GM20431 (cell line): ENCODE results near the gene TYRO3.

Source experiments
- in situ Hi-C: fragments of 300-500 bp; cut with MseI, MboI; formaldehyde crosslinking; loops from one replicate; pipeline ENCODE4 v1.15.0; 2020; ENCODE audit warnings: low sequenced_read_pairs; ENCODE audit not compliant: unreplicated experiment

TYRO3 gene

DNA sequence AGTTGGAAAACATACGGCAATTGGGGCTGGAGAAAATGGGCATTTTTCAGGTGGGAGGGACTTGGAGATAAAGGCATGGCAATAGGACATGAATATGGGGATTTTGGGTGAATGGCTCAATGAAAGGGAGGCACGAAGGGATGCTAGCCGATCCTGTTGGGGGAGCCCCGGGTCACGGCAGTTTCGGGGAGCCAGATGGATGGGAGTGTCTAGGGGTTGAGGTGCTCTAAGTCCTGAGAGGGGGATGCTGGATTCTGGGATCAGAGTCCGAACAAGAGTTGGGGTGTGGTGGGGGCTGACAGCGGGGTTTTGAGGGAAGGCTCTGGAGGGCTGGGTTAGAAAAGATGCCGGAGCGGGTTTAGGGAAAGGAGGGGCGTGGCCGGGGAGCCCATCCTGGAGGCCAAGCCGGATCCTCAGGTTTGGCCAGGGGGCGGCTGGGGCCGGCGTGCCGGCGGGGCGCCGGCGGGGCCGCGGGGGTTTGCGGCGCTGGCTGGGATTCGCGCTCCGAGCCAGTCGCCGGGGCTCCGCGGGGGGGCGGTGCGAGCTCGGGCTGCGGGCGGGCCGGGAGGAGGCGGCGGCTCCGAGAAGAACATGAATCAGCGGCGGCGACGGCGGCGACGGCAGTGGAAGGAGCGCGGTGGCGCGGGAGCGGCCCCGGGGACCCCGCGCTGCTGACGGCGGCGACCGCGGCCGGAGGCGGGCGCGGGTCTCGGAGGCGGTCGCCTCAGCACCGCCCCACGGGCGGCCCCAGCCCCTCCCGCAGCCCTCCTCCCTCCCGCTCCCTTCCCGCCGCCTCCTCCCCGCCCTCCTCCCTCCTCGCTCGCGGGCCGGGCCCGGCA lies at the start of gene TYRO3:
Gene TYRO3 (plus strand): TSS at position 813 of the 839 bp plus-strand sequence. CDS start 46 bp downstream, outside the sequence.
- in situ Hi-C loops: no loop called here

DNA sequence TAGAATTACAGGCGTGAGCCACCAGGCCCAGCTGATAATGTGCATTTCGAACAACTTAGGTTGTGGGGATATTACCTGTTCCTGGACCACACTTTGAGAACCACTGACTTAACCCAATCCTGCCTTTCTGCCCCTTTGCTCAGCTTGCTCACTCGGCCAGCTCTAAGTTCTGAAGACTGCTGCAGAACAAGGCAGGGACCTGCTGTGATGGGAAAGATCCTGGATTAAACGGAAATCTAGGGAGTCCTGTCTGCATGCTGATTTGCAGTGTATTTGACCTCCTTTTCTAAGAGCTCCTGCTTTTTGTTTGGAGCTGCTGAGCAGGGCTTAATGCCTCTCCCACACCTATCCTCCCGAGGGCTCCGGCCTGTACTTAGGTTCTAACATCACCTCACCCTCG lies 48.3 kb upstream of the TYRO3 start:
- in situ Hi-C loops: no loop called here

DNA sequence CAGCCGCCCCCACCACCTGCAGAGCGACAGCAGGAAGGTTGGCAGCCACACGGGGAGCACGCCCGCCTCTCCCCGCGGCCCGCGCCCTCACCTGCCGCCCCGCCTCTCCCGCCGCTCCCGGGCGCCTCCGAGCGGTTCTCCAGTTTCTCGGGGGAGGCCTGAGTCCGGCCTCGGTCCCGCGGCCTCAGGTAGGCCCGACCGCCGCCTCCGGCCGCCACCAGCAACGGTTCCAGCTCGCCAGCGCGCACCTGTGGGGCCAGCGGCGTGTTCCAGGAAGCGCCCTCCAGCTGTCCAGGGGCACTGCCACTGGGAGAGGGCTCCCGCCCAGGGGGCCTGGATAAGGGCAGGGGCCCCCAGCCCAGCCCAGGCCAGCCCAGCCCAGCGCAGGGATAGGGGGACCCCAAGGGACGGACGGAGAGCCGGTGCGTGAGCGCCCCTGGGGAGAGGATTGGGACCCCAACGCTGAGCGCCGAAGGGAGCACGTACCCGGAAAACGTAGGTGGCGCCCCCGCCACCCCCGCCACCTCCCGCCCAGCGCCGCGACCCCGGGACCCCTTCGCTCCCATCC lies 47.6 kb upstream of the TYRO3 start:
- in situ Hi-C loops: no loop called here

DNA sequence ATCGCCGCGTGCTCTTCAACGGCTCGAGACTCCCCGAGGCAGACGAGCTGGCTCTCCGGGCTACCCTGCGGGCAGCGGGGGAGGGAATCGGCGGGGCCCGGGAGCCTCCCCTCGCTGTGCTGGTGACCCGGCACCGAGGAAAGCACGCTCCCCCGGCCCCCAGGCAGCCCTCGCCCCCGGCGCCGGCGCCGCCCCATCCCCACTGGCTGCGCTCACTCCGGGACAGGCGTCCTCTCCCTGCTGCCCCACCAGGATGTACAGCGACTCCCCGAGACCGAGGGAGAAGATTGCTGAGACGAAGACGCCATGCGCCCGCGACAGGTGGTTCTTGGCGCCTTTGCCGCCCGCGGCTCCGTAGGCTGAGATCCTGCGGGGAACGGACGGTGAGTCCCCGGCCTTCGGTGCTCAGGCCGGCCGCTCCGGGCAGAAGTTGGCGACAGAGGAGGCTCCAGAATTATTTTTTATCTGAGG lies 47.1 kb upstream of the TYRO3 start:
- in situ Hi-C loops: no loop called here

DNA sequence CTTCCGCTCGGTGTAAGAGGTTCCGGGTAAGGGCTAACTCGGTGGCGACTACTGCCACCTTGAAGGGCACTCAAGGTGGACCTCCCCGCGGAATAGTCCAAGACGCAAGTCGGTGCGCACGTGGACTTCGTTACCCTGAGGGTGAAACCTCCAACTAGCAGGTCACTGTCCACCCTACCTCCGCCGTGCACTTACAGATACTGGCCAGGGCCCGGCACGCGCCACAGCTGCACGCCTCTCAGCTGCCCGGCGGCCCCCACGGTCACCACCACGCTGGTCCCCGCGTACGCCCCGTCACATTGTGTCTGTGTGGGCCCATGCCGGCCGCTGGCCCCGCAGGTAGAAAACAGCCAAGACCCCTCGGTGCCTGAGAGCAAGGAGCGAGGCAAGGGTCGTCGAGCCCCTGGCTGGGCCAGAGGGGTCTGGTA lies 46.5 kb upstream of the TYRO3 start:
- in situ Hi-C loops: no loop called here

DNA sequence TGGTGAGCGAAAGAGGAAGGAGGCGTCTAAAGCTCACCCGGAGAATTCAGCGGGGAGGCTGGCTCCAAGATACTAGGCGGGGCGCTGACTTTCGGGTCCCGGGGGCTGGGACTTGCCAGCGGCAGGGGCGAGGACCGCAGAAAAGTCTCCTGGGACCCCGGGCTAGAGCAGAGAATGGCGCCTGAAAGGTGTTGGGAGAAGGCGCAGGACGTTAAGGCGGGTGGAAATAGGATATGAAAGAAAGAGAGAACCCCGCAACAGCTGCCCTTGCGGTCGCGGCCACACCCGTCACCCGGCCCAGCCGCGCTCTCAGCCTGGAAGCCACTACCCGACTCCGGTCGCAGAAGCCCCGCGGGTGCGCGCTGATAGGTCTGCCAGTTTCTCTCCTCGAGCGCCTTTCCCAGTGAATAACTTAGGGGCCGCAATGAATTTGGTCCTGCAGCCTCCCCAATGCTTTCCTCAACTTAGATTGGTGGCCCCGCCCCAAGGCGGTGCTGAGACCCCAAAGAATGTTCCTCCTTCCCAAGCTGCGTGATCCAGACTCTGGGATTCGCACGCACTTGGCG lies 46.0 kb upstream of the TYRO3 start:
- in situ Hi-C loops: no loop called here

DNA sequence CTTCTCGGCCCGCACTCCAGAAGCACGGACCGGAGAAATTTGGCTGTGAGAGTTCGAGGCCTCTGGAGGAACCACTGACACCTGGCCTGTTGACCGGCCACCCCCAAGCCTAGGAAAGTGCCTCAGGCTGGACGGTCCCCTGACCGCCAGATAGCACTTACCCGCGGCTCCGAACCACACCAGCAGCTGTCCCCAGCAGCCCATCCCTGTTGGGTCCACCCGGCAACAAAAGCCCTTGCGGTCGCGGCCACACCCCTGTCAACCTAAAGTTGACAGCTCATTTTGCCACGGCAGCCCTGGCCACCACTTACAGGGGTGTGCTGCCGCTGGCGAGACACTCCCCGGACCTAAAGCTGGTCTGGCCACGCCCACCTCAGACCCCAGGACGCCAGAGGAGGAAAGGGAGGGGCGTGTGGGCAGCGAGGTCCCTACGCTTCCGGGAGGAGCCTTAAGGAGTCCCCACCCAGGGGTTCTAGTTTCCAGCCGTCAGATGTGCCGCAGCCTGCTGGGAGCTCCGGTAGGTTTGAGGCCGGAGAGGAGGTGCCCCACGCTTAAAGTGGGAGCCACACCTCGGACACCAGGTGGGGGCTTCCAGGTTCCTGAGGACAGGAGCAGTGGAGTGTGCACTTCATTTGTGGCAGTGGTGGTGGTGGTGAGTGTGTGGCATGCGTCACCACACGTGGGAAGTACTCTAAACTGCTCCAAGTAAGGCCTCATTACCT lies 45.3 kb upstream of the TYRO3 start, which contains the start of gene LTK:
Gene LTK (minus strand): TSS at position 322 of the 722 bp plus-strand sequence. CDS start 118 bp downstream, at position 204.
- in situ Hi-C loops: no loop called here

DNA sequence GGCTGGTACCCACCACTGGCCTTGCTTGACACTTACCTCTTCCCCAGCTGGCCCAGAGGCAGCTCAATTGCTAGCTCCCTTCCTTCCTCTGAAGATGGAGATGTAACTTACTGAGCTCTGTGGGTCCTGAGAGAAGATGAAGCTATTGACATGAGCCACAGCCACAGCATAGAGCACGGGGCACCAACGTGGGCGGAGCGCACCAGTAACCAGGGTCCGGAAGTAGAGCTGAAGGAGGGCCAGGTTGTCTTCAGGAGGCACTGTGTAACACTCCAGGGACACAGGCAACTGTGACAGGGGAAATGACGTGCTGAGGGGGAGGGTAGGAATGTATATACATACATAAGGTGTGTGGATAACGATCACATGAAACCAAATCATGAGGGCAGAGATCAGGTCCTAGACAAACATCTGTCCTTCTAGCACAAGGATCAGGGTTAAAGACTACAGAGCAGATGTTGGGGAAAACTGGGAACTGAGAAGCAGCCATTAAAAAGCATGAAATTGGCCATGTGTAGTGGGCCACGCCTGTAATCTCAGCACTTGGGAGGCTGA lies 41.0 kb upstream of the TYRO3 start:
- in situ Hi-C loops: no loop called here

DNA sequence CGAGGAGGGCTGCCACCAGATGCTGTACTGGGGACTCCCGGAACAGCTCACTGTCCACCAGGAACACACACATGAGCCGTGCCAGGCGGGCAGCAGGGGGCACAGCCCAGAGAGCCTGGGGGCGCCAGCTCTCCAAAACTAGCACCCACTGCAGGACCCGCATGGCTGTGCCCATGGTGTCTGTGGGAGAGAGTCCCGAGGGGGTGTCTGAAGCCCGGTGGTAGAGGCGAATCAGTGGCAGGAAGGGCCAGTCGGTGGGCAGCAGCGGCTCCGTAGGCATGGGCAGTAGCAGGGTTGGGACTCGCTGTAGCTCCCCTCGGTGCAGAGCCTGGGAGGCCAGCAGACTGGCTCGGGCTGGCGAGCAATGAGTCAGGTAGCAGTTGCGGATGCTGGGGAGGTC lies 38.4 kb upstream of the TYRO3 start:
- in situ Hi-C loops: no loop called here

DNA sequence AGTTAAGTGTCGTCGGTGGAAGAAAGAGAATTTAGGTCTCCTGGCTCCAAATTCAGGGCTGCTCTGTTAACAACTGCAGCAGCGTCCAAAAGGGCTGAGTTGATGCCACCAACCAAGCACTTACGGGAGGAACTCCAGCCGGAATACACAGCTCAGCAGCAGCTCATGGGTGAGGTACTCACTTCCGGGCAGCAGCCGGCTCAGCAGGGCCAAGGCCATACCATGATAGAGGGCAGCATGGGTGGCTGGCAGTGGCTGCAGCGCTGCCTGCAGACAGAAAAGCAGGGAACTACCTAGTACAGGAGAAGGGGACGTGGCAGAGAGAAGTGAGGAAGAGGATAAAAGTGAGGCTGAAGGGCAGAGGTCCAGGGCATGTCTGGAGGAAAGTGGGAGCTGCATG lies 37.4 kb upstream of the TYRO3 start:
- in situ Hi-C loops: no loop called here

DNA sequence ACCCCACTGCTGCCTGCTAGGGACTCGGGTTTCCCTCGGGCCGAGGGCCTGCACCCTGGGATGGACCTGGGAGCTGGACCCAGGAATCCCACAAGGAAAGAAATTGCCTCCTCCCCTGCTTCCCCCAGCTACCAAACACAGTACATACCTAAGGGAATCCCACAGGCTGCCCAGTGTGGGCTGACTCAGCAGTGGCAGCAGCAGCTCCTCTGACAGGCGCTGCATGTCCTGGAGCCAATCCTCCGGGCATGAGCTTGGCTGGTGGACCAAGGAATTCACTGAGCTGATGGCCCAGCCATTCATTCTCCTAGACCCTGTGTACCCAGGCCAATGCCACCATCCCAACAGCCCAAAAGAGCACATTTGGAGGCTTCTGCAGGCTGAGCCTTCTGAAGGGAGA lies 35.9 kb upstream of the TYRO3 start:
- in situ Hi-C loops: no loop called here

DNA sequence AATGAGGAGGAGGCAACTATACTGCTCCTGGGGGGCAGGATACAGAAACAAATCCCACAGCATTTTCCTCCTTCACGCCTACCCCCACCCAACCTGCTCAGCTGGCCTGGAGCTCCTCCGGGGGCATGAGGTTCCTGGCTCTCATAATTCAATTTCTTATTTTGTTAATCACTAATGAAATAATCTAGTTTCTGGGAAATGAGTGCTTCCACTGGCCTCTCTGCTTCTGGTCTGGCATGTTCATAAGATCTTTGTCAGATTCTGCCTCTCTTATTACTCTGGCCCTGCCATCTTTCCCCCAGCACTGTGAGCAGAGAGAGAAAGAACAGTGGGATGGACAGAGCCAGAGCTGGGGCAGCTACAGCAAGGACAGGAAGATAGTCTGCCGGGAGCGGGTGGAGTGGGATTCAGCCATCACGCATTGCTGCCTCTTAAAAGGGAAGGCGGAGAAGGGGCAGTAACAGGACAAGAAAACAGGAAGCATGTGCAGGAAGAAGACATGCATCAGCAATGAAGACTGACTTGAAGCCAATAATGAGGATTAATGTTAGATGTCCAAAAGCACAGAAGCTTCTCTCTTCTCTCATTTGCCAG lies 28.6 kb upstream of the TYRO3 start:
- in situ Hi-C loops: no loop called here

DNA sequence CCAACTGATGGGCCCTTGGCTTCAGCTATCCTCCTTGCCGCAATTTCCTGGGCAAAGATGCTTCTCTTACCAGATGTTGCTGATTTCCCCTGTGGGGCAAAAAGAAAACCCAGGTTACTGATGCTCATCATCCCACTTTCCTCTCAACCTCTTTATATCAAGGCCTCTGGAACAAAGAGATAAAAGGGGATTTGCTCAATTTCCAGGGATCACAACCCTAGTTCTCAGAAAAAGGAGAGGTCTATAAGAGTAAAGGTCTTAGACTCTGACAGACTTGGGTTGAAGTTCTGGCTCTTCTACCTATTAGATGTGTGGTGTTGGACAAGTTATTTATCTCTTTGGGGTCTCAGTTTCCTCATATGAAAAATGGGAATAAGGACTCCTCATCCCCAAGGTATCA lies 23.5 kb upstream of the TYRO3 start:
- in situ Hi-C loops: no loop called here

DNA sequence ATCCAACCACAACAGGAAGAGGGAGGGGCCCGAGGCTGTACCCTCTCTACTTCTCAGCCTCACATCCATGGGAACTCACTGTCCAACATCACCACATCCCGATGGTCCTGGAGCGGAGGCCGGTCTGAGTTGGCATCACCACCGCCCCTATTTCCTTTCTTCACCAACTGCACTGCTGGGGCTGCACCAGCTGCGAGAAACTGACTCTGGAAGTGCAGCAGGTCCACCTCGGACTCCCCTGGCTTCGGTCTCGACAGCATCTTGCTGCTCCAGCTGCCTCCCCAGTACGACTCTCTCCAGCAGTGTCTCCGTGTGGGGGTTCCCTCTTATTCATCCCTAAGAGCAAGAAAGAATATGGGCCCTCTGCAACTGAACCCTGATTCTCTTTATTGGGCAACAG lies 22.1 kb upstream of the TYRO3 start:
- in situ Hi-C loops: no loop called here

DNA sequence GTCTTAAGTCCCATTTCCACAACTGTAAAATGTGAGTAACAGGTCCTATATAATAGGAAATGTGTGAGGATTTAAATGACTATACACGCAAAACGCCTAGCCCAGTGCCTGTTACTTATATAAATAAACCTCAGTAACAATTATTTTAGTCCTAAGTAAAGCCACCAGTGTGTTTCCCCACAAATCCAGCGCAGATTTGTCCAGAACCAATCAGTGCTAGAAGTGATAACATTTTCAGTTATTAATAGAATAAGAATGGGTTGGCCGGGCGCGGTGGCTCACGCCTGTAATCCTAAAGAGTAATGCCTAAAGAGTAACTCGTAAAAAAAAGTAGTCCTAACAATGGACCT lies 15.5 kb upstream of the TYRO3 start:
- in situ Hi-C loops: no loop called here

DNA sequence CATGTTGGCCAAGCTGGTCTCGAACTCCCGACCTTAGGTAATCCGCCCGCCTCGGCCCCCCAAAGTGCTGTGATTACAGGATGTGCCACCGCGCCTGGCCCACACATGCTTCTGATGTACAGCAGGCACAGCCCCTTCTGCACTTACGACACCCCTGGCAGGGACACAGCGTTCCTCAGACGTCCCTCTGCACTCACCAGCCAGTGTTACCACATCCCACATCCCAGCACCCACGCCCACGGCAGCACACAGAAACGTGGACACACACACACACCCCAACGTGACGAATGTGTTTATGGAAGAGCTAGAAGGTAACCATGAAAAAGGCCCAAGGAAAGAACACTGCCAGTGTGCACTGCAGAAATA lies 14.4 kb upstream of the TYRO3 start:
- in situ Hi-C loops: no loop called here

DNA sequence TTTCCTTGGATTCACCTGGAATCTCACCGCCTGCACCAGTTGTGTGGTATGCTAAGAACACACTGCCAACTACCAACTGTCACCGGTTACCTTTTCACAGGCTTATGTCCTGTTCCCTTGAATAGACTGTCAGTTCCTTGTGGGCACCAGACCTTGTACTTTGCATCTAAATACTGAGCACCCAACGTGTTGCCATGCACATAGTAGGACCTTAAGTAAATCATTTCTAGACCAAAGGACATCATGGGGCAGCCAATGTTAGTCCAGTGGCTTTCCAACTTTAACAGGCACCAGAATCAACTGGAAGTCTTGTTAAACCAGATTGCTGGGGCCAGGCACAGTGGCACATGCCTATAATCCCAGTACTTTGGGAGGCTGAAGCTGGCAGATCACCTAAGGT lies 13.8 kb upstream of the TYRO3 start:
- in situ Hi-C loops: no loop called here

DNA sequence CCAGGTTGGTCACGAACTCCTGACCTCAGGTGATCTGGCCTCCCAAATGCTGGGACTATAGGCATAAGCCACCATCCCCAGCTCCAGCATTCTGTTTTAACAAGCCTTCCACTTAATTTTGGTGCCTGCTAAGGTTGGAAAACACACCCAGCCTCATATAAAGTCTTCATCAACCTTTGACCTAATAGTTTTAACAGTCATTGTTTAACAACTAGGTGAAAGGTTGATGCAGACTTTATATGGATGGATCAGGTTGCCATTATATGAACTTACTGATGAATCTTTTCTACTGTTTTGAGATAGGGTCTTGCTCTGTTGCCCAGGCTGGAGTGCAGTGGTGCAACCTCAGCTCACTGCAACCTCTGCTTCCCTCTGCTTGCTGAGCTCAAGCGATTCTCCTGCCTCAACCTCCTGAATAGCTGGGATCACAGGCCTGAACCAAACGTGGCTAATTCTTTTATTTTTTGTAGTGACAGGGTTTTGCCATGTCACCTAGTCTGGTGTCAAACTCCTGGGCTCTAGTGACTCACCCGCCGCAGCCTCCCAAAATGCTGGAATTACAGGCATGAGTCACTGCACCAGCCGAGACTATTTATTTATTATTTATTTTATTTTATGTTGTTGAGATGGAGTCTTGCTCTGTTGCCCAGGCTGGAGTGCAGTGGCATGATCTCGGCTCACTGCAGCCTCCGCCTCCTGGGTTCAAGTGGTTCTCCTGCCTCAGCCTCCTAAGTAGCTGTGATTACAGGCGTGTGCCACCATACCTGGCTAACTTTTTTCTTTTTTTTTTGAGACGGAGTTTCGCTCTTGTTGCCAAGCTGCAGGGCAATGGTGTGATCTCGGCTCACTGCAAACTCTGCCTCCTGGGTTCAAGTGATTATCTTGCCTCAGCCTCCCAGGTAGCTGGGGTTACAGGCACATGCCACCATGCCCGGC lies 11.9 kb upstream of the TYRO3 start:
- in situ Hi-C loops: no loop called here
